ENCODE measurements around the gene PPM1J.

GRCh38 chr1:112703706-112704105, 11.4 kb downstream of the PPM1J start:
- TF ChIP-seq CTCF (IDR thresholded peaks at IDR 0.05; ENCODE audit: low read depth, low read length) (no peak), EZH2phosphoT487 (IDR thresholded peaks at IDR 0.05; ENCODE audit: low read depth) (no peak)
